Duodenal mucosa (tissue), 2 donors: ENCODE data around the gene EEF2K.

Experiments
- H3K27ac ChIP-seq: one replicate; pipeline ENCODE4 v1.7.0; 2013; ENCODE audit warnings: low read depth, low read length
- H3K27me3 ChIP-seq, 2 donors: one replicate each; pipeline ENCODE4 v1.7.0; 2013; ENCODE audit warnings: low read length in 2 of 2, control low read depth in 1 of 2; ENCODE audit not compliant: insufficient read depth in 2 of 2, control insufficient read depth in 1 of 2
- H3K36me3 ChIP-seq, 2 donors: one replicate each; pipeline ENCODE4 v1.7.0; 2013; ENCODE audit warnings: low read length in 2 of 2, control low read depth in 1 of 2; ENCODE audit not compliant: insufficient read depth in 2 of 2, control insufficient read depth in 1 of 2
- H3K4me1 ChIP-seq, 2 donors: one replicate each; pipeline ENCODE4 v1.7.0; 2013; ENCODE audit warnings: low read length in 2 of 2, control low read depth in 1 of 2; ENCODE audit not compliant: insufficient read depth in 2 of 2, control insufficient read depth in 1 of 2
- H3K4me3 ChIP-seq, 2 donors: one replicate each; pipeline ENCODE4 v1.7.0; 2013; ENCODE audit warnings: low read length in 2 of 2, low read depth in 1 of 2
- H3K9ac ChIP-seq, 2 donors: one replicate each; pipeline ENCODE4 v1.7.0; 2013; ENCODE audit warnings: low read length in 2 of 2, low read depth in 1 of 2
- H3K9me3 ChIP-seq, 2 donors: one replicate each; pipeline ENCODE4 v1.7.0; 2013; ENCODE audit warnings: low read length in 2 of 2, control low read depth in 1 of 2; ENCODE audit not compliant: control insufficient read depth in 1 of 2

Gene EEF2K

DNA sequence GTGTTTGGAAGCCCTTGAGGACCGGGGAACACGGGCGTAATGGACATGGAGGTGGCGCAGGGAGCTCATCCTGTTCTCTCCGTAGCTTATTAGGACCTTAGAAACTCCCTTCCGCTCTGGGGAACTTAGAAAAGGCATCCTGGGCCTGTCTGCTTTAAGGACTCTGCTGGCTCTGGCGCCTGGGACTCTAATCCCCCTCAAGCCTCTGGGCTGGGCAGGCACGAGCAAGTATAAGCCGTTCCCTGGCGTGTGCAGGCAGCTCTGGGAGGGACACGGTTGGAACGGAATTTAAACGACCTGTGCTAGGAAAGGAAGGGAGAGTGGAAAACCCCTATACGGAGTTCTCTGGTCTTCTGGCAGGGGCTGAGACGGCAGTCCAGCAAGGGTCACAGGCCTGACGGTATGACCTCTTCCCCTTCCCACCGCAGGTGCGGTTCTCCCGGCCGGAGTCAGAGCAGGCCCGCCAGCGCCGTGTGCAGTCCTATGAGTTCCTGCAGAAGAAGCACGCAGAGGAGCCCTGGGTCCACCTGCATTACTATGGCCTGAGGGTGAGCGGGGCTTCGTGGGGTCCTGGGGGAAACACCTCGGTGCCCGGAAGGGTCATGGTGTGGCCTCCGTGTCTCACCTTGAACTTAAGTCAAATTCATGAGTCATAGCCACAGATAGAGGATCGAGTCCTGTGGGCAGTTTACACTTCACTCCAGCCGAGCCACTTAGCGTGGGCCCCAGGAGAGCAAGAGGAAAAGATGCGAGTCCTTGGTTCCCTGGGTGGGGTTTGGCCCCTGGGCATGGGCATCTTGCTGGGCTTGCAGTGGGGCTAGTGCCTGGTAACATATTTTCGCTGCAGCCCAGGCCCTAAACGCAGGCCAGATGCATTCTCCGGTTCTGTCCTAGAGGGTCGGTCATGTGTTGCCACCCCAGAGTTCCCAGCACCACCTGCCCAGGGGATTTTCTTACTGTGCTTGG is 108.9 kb downstream of the EEF2K start:
- H3K4me1 ChIP-seq: no peaks in the 10 kb centered on the region
- H3K36me3 ChIP-seq: peaks cover 25 to 74% of the 10 kb centered on the region in 2 donors
- H3K27ac ChIP-seq: no peak overlapping the region
- no peak overlapping the region for H3K9ac ChIP-seq
- H3K4me3 ChIP-seq: no peak overlapping the region
- no peaks in the 10 kb centered on the region for H3K9me3 ChIP-seq
- no peaks in the 10 kb centered on the region for H3K27me3 ChIP-seq

GRCh38 chr16:22315979-22316378 is 109.9 kb downstream of the EEF2K start:
- no peaks in the 10 kb centered on the region for H3K27me3 ChIP-seq
- no peak overlapping the region for H3K4me3 ChIP-seq
- no peak overlapping the region for H3K27ac ChIP-seq
- H3K4me1 ChIP-seq: no peaks in the 10 kb centered on the region
- no peaks in the 10 kb centered on the region for H3K9me3 ChIP-seq
- no peak overlapping the region for H3K9ac ChIP-seq
- H3K36me3 ChIP-seq: peaks cover 24 to 75% of the 10 kb centered on the region in 2 donors

DNA sequence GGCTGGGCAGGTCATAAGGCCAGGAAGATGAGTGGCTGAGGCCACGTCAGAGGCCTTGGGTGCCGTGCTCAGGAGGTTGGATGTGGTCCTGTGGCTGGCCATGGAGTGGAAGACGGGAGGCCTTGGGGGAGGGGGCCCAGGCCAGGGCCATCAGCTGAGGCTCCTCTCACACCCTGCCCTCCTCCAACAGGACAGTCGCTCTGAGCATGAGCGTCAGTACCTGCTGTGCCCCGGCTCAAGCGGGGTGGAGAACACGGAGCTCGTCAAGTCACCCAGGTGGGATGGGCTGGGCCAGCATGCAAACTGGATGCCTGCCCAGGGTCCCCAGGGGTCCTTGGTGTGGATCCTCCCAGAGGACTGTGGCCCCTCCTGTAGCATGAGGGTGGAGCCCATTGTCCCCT is 110.3 kb downstream of the EEF2K start:
- H3K9me3 ChIP-seq: no peaks in the 10 kb centered on the region
- no peaks in the 10 kb centered on the region for H3K27me3 ChIP-seq
- no peaks in the 10 kb centered on the region for H3K4me1 ChIP-seq
- H3K4me3 ChIP-seq: no peak overlapping the region
- H3K27ac ChIP-seq: no peak overlapping the region
- H3K36me3 ChIP-seq: peaks cover 24 to 75% of the 10 kb centered on the region in 2 donors
- no peak overlapping the region for H3K9ac ChIP-seq

GRCh38 chr16:22317001-22317530 is 111.0 kb downstream of the EEF2K start:
- no peak overlapping the region for H3K4me3 ChIP-seq
- H3K27me3 ChIP-seq: no peaks in the 10 kb centered on the region
- no peaks in the 10 kb centered on the region for H3K9me3 ChIP-seq
- H3K27ac ChIP-seq: no peak overlapping the region
- H3K9ac ChIP-seq: no peak overlapping the region
- peaks cover 28 to 75% of the 10 kb centered on the region in 2 donors for H3K36me3 ChIP-seq
- H3K4me1 ChIP-seq: no peaks in the 10 kb centered on the region

DNA sequence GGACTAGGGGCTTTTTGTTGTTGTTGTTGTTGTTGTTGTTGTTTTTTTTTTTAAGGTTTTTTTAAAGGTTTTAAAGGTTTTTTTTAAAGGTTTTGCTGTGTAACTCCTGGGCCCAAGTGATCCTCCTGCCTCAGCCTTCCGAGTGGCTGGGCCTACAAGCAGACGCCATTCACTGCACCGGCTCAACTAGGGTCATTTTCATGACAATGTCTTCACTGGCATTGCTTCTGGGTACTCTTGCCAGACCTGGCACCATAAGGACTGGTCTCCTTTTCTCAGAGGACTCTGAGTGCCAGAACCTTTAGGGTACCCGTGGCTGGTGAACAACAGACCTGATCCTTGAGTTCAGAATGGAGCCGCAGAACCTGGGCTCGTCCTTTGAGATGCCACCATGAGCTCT is 111.5 kb downstream of the EEF2K start:
- Histone ChIP-seq H3K4me3 (no peak overlapping the region), H3K9me3 (no peaks in the 10 kb centered on the region), H3K27ac (no peak overlapping the region), H3K27me3 (no peaks in the 10 kb centered on the region), H3K9ac (no peak overlapping the region), H3K36me3 (peaks cover 28 to 78% of the 10 kb centered on the region in 2 donors), H3K4me1 (no peaks in the 10 kb centered on the region)

- no peak overlapping the region for H3K4me3 ChIP-seq
- H3K4me1 ChIP-seq: no peaks in the 10 kb centered on the region
- no peaks in the 10 kb centered on the region for H3K27me3 ChIP-seq
- H3K36me3 ChIP-seq: peaks cover 20 to 79% of the 10 kb centered on the region in 2 donors
- no peak overlapping the region for H3K27ac ChIP-seq
- H3K9me3 ChIP-seq: no peaks in the 10 kb centered on the region
- H3K9ac ChIP-seq: no peak overlapping the region
Measured at GRCh38 chr16:22318690-22319358, 112.7 kb downstream of the EEF2K start.

DNA sequence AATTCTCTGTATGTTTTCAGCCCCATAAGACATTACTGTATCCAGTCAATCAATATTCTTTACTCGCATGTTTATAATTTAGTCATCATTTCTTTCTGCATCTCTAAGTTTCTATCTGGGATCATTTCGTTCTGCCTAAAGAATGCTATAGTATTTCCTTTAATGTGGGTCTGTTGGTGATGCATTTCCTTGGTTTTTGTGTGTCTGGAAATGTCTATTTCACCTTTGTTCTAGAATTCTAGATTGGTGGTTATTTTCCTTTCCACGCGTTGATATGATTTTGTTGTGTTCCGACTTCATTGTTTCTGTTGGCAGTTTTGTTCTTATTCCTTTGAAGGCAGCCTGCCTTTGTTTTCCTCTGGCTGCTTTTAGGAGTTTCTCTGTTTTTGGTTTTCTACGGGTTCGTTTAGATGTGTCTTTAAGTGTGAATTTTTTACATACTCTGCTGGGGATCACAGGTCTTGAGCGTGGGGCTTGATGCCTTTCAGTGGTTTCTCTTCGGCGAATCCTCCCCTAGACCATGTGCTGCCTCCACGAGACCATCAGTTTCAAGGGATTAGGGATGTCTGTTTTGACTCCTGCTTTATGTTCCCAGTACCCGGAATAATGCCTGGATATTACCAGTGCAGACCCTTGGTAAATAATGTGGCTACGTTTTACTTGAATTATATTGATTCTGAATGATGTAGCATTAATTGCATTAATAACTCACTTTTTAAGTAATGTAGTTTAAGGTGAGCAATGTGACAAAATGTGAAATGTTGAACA is 114.7 kb downstream of the EEF2K start:
- no peaks in the 10 kb centered on the region for H3K4me1 ChIP-seq
- H3K9ac ChIP-seq: no peak overlapping the region
- peaks cover 27 to 83% of the 10 kb centered on the region in 2 donors for H3K36me3 ChIP-seq
- H3K4me3 ChIP-seq: no peak overlapping the region
- no peaks in the 10 kb centered on the region for H3K27me3 ChIP-seq
- no peak overlapping the region for H3K27ac ChIP-seq
- H3K9me3 ChIP-seq: no peaks in the 10 kb centered on the region

- Histone ChIP-seq H3K27ac (no peak overlapping the region), H3K4me1 (peaks cover 0 to 2% of the 10 kb centered on the region in 2 donors), H3K36me3 (peaks cover 27 to 81% of the 10 kb centered on the region in 2 donors), H3K9me3 (no peaks in the 10 kb centered on the region), H3K9ac (no peak overlapping the region), H3K27me3 (no peaks in the 10 kb centered on the region), H3K4me3 (no peak overlapping the region)
Measured at GRCh38 chr16:22321340-22322001, 115.4 kb downstream of the EEF2K start.

GRCh38 chr16:22322021-22322471 is 116.0 kb downstream of the EEF2K start:
- H3K4me1 ChIP-seq: peaks cover 0 to 3% of the 10 kb centered on the region in 2 donors
- no peak overlapping the region for H3K27ac ChIP-seq
- no peak overlapping the region for H3K9ac ChIP-seq
- no peaks in the 10 kb centered on the region for H3K9me3 ChIP-seq
- H3K27me3 ChIP-seq: no peaks in the 10 kb centered on the region
- H3K4me3 ChIP-seq: no peak overlapping the region
- H3K36me3 ChIP-seq: peaks cover 25 to 81% of the 10 kb centered on the region in 2 donors
